Fibroblast of lung (primary cell): Measurements from ENCODE around the gene SUGP2.

ENCODE experiments used
- CTCF ChIP-seq, 2 donors: IDR thresholded peaks in 1 of 2; conservative IDR thresholded peaks in 1 of 2; 1 replicate in 1 of 2; 2 replicates in 1 of 2; pipeline ENCODE4 v1.5.1; 2011 to 2012; ENCODE audit warnings: low read length in 2 of 2, control low read depth in 1 of 2, inconsistent platforms in 1 of 2, low read depth in 1 of 2, mild to moderate bottlenecking in 1 of 2
- EZH2 ChIP-seq: IDR thresholded peaks from 2 replicates; pipeline ENCODE4 v1.5.1; 2012; ENCODE audit warnings: low read length, control low read depth, mild to moderate bottlenecking; ENCODE audit errors: missing control alignments

- no peak for TF ChIP-seq EZH2
- no peak for TF ChIP-seq CTCF (conservative IDR thresholded peaks at IDR 0.05 in 1 of 2, IDR thresholded peaks at IDR 0.05 in 1 of 2; ENCODE audit: low read depth in 1 of 2, low read length in 2 of 2)
Observed at GRCh38 chr19:18984251-18984650, 49.1 kb downstream of the SUGP2 start.
